GM18858 (cell line): ENCODE results near the gene TWNK.
"Not testable (repeated sequence)": the region's sequence is repeated elsewhere in the genome, so short reads cannot be mapped to it uniquely, and the experiment has no call there.

Experiments
- ATAC-seq: cut with Tn5 transposase; IDR thresholded peaks from one replicate; pipeline ENCODE4 v1.9.1; 2021; ENCODE audit not compliant: unreplicated experiment

Gene TWNK

DNA sequence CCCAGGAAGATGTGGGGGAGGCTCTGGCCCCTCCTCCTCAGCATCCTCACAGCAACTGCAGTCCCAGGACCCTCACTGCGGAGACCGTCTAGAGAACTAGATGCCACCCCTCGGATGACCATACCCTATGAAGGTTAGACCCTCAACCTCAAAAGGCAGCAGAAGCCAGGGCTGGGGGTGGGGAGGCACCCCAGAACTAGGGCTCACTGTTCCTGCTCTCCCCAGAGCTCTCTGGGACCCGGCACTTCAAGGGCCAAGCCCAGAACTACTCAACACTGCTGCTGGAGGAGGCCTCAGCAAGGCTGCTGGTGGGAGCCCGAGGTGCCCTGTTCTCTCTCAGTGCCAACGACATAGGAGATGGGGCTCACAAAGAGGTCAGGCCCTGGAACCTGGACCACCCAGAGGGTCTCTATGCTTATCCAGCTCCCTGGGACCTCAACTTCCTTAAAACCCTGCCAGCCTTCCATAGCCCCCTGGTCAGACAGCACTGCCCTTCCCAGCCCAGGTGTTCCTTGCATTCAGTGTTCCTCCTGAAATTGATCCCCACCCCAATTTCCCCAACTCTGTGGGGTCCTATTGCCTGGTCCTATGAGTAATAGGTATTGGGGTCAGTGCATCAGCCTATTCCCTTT lies 14.3 kb upstream of the TWNK start:
- ATAC-seq: no peak

DNA sequence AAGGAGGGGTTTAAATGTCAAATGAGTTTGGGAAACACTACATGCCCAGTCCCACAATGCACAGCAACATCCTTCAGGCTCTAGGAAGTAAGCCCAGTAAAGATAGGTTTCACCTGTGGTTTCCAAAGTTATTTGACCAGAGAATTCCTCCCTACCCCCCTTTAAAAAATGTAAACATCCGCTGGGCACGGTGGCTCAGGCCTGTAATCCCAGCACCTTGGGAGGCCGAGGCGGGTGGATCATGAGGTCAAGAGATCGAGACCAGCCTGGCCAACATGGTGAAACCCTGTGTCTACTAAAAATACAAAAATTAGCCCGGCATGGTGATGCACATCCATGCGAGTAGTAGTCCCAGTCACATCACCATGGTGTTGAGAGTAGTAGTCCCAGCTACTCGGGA lies 11.9 kb upstream of the TWNK start:
- not testable (repeated sequence) for ATAC-seq

DNA sequence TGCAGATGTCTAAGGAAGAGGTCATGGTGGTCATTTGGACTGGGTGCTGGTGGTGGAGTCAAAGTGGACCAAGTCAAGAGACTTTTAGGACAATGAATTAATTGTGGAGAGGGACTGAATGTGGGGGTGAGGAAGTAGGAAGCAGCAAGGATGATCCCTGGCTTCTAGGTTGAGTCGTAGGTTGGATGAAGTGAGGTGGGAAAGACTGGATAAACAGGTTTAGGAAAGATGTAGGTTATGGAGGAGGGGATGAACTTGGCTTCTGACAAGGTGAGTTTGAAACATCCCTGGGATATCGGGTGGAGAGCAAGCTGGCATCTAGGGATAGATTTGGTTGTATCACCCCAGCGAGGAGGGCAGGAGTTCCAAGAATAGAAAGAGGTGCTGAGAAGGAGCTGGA lies 10.4 kb upstream of the TWNK start:
- ATAC-seq: no peak

DNA sequence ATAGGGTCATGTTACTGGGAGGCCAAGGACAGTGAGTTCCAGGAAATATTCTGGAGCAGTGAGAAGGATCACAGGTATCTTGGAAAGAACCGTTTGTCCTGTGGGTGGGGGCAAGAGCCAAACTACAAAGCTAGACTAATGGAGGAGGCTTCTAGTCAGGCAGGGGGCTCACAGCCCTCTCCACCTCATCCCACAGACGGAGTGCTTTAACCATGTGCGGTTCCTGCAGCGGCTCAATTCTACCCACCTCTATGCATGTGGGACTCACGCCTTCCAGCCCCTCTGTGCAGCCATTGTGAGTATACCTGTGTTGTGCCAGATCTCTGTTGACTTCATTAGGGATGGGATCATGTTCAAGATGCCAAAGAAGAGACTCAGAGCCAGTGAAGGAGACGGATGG lies 9.9 kb upstream of the TWNK start:
- ATAC-seq: no peak

DNA sequence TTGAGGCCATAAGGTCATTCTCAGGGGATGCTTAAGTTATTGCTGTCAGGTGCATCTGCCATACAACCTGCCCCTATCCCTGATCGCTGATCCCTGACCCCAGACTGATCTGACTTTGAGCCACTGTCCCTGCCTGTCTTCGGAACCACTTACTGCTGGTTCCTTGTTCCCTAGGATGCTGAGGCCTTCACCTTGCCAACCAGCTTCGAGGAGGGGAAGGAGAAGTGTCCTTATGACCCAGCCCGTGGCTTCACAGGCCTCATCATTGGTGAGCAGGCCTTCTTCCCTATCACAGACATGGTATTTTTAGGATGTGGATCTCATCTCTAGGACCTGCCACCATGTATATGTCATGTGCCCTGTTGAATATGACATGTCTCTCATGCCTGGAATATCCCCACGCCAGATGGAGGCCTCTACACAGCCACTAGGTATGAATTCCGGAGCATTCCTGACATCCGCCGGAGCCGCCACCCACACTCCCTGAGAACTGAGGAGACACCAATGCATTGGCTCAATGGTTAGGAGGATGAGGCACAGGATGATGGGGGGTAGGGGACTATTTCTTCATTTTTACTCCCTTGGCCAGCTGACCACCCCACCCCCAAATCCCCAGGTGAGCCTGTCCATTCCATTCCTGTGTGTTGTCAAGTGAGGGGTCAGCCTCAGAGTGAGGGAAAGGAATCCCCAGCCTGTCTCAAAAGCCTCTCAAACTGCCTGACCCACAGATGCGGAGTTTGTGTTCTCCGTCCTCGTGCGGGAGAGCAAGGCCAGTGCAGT lies 9.0 kb upstream of the TWNK start:
- ATAC-seq: no peak

DNA sequence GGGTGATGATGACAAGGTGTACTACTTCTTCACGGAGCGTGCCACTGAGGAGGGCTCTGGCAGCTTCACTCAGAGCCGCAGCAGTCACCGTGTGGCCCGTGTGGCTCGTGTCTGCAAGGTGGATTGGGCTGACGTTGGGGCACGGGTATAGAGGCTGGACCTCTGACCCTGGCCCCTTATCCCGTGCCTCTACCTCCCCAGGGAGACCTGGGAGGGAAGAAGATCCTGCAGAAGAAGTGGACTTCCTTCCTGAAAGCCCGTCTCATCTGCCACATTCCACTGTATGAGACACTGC lies 8.5 kb upstream of the TWNK start:
- ATAC-seq: no peak

DNA sequence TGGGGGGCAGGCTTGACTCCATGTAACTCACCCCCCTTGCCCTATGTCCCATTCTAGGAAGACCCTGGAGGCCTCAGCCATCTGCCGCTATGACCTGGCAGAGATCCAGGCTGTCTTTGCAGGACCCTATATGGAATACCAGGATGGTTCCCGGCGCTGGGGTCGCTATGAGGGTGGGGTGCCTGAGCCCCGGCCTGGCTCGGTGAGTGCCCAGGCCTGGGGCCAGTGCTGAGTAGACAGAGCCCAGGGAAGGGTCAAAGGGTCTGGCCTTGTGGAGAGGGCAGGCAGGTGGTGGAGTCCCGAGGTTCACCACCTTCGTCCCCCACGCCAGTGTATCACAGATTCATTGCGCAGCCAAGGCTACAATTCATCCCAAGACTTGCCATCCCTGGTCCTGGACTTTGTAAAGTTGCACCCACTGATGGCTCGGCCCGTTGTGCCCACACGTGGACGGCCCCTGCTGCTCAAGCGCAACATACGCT lies 7.5 kb upstream of the TWNK start:
- no peak for ATAC-seq

DNA sequence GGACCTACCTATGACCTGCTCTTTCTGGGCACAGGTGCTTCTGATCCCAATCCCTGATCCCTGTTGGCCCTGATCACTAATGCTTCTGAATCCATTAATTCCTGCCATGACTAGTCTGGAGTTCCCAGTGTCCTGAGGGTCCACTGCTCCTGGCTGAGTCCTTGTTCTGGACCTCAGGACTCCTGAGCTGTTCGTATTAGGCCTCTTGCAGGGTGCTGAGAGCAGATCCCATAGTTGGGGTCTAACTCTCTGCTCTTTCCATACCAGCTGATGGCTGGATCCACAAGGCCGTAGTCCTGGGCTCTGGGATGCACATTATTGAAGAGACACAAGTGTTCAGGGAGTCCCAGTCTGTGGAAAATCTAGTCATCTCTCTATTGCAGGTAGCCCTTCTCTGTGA lies 7.0 kb upstream of the TWNK start:
- no peak for ATAC-seq

DNA sequence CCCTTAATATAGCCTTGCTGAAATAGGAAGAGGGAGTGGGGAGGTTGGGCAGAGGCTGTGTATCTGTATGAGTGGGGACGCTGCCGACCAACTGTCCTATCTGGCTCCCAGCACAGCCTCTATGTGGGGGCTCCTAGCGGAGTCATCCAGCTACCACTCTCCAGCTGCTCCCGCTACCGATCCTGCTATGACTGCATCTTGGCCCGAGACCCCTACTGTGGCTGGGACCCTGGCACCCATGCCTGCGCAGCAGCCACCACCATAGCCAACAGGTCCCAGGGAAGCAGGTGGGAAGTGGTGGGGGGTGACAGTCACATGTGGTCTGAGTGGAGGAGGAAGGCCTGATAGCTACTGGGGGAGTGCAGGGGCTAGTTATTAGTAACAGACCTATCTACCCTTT lies 6.6 kb upstream of the TWNK start:
- no peak for ATAC-seq

DNA sequence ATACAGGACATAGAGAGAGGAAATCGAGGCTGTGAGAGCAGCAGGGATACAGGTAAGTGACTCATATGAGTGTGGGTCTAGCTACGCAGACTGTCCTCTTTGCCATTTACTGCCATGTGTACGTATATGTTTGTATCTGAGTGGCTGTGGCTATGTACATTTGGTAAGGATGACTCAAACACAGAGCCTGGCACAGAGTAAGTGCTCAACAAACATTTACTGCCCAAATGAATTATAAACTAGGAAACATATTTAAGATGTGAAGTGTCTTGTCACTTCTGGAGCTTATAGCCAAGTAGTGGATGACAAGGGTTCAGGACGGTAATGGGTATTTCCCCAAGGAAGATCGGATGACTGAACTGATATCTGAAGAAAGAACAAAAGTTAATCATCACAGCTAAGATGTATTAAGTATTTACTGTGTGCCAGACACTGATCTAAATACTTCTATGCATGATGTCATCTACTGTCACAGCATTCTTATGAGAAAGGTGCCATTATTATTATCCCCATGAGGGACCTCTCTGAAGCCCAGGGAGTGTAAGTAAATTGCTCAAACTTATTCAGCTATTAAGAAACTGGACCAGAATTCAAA lies 6.1 kb upstream of the TWNK start:
- ATAC-seq: no peak

DNA sequence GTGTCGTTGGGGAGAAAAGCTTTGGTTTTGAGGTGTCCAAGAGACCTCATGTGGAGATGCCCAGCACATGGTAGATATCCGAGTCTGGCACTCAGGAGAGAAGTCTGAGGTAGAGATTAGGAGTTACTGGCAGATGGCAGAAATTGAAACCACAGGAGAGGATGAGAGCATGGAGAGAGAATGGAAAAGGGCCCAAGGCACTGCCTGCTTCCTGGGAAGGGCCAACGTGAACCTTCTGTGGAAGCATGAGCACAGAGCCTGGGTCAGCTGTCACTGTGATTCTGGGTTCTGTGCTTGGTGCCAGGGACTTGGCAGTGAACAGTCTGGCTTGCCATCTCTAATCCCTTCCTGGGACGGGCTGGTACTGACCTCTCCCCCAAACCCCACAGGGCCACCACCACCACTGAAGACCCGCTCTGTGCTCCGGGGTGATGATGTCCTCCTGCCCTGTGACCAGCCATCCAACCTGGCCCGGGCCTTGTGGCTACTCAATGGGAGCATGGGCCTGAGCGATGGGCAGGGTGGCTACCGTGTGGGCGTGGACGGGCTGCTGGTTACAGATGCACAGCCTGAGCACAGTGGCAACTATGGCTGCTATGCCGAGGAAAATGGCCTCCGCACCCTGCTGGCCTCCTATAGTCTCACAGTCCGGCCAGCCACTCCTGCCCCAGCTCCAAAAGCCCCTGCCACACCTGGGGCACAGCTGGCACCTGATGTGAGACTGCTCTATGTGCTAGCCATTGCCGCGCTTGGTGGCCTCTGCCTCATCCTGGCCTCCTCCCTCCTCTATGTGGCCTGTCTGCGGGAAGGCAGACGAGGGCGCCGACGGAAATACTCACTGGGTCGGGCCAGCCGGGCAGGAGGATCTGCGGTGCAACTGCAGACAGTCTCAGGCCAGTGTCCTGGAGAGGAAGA lies 4.2 kb upstream of the TWNK start:
- ATAC-seq: no peak

DNA sequence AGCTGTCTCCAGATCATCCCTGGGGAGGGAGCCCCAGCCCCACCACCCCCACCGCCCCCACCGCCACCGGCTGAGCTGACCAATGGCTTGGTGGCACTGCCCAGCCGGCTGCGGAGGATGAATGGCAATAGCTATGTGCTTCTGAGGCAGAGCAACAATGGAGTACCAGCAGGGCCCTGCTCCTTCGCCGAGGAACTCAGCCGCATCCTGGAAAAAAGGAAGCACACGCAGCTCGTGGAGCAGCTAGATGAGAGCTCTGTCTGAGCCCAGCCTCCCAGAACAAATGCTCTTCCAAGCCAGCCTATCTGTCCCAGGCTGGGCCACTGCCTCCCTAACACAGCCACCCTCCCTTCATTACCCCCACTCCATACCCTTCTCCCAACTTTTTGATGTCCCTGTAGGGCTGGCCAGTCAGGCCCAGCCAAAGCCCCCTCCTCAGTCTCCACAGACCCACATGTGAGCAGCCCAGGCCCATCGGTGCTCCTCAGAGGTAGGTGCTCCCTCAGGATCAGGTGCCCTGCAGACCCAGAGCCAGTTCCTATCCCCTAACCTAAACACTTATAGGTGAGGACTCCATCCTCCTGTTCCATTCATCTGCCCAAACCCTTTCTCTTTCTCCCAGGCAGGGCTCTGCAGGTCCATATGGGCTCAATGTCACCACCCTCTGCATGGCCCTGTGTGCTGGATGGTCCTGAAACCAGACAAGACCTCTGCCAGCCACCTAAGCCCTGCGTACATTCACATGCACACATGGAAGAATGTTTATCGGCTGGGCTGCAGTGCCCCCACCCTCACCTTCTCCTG lies 3.3 kb upstream of the TWNK start:
- no peak for ATAC-seq

DNA sequence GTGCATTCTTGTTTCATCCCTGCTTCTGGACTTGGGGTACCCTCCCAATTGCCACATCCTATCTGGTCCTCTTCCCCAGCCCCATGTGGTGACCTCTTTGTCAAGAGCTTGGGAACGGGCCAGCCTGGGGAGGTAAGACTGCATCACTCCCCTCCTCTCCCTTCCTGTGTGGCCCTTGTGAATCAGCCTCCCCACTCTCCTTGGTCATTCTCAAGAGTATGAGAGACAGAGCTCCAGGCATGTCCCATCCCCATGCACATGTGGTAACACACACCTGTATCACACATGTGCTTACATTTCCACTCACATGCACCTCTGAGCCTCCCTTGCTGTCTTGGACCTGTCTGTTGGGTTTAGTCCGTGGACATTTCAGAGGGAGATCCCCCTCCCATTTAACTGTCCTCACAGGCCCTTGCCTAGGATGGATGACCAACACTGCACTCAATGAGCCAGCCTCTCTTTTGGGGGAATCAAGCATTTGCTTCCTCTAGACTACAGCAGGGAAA lies 2.6 kb upstream of the TWNK start:
- ATAC-seq: no peak

DNA sequence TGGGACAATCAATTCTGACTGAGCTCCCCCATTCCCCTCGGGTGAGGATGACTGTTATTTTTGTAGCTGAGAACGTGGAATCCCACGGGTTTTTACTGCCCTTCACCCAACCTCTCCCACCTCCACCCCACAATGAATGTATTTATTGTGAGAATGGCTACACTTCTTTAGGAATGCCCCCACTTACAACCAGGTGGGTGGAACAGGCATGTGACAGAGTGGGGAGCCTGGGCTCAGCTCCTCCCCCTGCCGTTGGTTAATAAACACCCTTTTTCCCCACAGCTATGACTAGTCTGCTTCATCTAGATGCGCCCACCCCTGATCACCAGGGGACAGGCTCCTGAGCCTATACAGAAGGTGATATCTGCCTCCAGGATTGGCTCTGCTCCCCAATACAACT lies 2.0 kb upstream of the TWNK start:
- no peak for ATAC-seq

DNA sequence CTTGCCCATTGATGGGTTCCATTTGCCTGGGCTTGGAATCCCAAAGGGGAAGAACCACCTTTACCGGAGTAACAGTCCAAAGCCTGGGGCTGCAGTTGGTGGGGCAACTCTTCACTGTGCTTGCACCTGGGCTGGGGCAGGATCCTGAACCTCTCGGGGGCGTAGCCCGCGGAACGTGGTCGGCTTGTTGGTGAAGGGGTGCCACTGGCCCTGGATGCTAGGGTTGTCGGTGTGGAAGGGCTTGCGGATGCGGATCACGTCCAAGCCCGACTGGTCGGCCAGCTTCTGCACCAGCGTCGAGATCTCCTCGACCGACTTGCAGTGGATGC lies 756 bp upstream of the TWNK start:
- no peak for ATAC-seq

DNA sequence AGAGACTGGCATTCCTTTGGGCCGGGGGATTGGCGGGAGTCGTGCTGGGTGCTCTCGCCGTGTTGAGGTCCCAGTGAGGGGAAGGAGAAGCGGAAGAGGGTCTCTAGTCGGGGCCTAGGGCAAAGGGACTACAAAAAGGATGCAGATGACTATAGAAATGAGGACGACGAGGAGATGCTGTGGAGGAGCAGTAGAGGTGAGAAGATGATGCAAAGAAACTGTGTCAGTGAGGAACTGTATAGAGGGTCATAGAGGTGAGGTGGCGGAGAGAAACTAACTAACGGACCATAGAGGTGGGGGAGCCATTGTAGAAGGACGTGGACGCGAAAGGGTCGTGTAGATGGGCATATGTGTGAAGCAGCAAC lies 324 bp downstream of the TWNK start:
- no peak for ATAC-seq

DNA sequence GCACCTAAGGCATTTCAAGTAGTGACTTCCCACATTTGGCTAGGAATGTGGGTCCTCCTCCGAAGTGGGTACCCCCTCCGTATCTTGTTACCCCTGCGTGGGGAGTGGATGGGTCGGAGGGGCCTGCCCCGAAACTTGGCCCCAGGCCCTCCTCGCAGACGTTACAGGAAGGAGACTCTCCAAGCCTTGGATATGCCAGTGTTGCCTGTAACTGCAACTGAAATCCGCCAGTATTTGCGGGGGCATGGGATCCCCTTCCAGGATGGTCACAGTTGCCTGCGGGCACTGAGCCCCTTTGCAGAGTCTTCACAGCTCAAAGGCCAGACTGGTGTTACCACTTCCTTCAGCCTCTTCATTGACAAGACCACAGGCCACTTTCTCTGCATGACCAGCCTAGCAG lies 823 bp downstream of the TWNK start:
- ATAC-seq: no peak

DNA sequence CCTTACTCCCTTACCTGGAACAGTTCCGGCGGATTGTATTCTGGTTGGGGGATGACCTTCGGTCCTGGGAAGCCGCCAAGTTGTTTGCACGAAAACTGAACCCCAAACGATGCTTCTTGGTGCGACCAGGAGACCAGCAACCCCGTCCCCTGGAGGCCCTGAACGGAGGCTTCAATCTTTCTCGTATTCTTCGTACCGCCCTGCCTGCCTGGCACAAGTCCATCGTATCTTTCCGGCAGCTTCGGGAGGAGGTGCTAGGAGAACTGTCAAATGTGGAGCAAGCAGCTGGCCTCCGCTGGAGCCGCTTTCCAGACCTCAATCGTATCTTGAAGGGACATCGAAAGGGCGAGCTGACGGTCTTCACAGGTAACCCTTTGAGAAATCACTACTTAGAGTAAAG lies 1.7 kb downstream of the TWNK start:
- ATAC-seq: no peak

DNA sequence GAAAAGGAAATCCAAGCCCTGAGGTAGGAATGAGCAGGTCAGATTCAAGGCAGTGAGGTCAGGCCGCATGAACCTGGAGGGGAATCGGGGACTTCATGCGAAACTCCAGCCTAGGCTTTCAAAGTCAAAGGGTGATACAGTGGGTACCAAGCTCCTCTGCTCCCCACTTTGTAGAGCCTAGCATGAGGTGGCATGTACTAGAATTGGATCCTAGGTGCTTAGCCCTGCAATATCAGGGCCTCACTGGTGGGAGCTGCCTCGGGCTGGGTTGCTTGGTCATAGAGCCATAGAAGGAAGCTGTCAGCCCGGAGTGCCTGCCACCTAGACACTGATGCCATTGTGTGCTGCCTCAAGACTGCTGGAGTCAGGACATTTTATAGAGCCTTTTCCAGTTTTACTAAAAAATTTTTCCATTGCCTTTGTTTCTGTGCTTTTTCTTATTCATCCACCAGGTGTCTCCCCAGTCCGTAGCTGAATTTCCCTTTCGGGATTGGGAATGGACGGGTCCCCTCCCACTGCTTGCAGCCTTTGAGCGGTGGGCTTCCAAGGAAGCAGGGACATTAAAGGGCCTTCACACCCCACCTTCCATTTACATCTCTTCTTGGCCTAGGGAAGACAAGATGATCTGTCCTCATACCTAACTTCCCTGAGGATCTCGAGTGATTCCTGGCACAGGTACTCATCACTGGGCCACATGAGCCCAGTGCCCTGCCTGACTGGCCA lies 6.8 kb downstream of the TWNK start:
- ATAC-seq: no peak

DNA sequence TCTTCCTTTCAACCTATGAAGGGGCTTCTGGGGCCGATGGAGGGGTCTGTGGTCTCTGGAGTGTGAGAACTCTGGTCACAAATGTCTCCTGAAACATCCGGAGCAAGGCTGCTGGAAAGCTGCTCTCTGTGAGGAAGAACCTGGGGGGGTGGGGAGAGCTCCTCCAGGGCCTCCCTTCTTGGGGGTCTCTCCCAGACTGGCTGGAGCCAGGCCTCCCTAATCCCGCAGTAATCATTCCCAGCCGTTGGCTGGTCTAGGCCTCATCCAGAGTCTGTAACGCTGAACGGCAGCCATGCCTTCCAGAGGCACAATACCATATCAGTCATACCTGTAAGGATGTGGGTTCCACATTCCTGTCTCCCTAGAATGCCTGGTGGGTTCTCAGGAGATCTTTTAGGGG lies 7.8 kb downstream of the TWNK start:
- ATAC-seq: no peak
